ENCODE measurements around the gene ALG12.

- TF ChIP-seq RAD21 (IDR thresholded peaks at IDR 0.05; ENCODE audit: low read depth), result no peak
- no peak for TF ChIP-seq YY1 (IDR thresholded peaks at IDR 0.05; ENCODE audit: low read depth)
- TF ChIP-seq USF1 (IDR thresholded peaks at IDR 0.05), result no peak
- no peak for TF ChIP-seq EP300 (IDR thresholded peaks at IDR 0.05; ENCODE audit: borderline replicate concordance)
- TF ChIP-seq, protein P1, sequence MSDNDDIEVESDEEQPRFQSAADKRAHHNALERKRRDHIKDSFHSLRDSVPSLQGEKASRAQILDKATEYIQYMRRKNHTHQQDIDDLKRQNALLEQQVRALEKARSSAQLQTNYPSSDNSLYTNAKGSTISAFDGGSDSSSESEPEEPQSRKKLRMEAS (IDR thresholded peaks at IDR 0.05), result no peak
- TF ChIP-seq CREB1 (IDR thresholded peaks at IDR 0.05; ENCODE audit: low read depth), result no peak
Measured at GRCh38 chr22:49883294-49883640, 35.0 kb downstream of the ALG12 start.

All from Ishikawa (cell line).